GM12878 (cell line): ENCODE results near the gene CPLX1. TPM values are rescaled to one million over a fixed set of nuclear protein-coding genes. Genes with fewer than 3 reads are reported as not detected.

Source experiments
- ATAC-seq: fragments of 200-7000 bp; cut with Tn5 transposase; 3 replicates; pipeline ENCODE4 v1.9.1; 2020; ENCODE audit warnings: mild to moderate bottlenecking, moderate library complexity
- BruUV-seq: library from RNA; stranded (reverse); fragments of 400-500 nt; replicated peaks from 2 replicates; lab custom pipeline; 2021; lab: Mats Ljungman, UMichigan
- CTCF ChIA-PET: fragments of 300-600 bp; sonication (Branson Sonifier 250); formaldehyde crosslinking; extraction: SDS; loops from one replicate; lab custom pipeline; 2021; ENCODE audit warnings: inconsistent platforms; lab: Yijun Ruan, JAX
- POLR2A ChIA-PET: fragments of 350-600 bp; formaldehyde crosslinking; extraction: SDS; loops from one replicate; lab custom pipeline; 2021; ENCODE audit warnings: inconsistent platforms; lab: Charles Lee
- RAD21 ChIA-PET: fragments of 300-600 bp; sonication (Branson Sonifier 250); formaldehyde crosslinking; loops from one replicate; lab custom pipeline; 2023; ENCODE audit warnings: antibody characterized with exemption; ENCODE audit not compliant: unreplicated experiment; lab: Charles Lee
- SMC1A ChIA-PET: fragments of 300-600 bp; sonication (Branson Sonifier 250); formaldehyde crosslinking; loops from one replicate; lab custom pipeline; 2023; ENCODE audit not compliant: unreplicated experiment, uncharacterized antibody; lab: Charles Lee
- DNase-seq: peaks from one replicate; pipeline ENCODE4 v3.0.0-alpha.2; 2011; ENCODE audit warnings: low read depth, low spot score
- FAIRE-seq: peaks from 3 replicates; lab custom pipeline; 2011; peaks lifted over from hg19 to GRCh38; lab: Jason Lieb, UNC
- H2AFZ ChIP-seq: 2 replicates; pipeline ENCODE4 v1.6.0; 2011; ENCODE audit warnings: low read depth, low read length, control low read depth; ENCODE audit not compliant: control insufficient read depth
- H3K27ac ChIP-seq: 2 replicates; pipeline ENCODE4 v1.5.1; 2011; ENCODE audit warnings: control low read depth; ENCODE audit not compliant: control insufficient read depth, insufficient read depth
- H3K27me3 ChIP-seq, 2 experiments: replicated peaks in 1 of 2; 2 replicates each; pipeline versions ENCODE4 v1.6.0 to v1.6.1; 2011; ENCODE audit warnings: low read length in 1 of 2; ENCODE audit not compliant: control insufficient read depth in 2 of 2, insufficient read depth in 2 of 2
- H3K36me3 ChIP-seq, 2 experiments: 2 replicates each; pipeline ENCODE4 v1.5.1; 2011; ENCODE audit warnings: low read length in 1 of 2; ENCODE audit not compliant: control insufficient read depth in 2 of 2, insufficient read depth in 2 of 2
- H3K4me1 ChIP-seq: 2 replicates; pipeline ENCODE4 v1.6.1; 2011; ENCODE audit warnings: mild to moderate bottlenecking, low read length, moderate library complexity, mixed read lengths; ENCODE audit not compliant: control insufficient read depth, insufficient read depth
- H3K4me2 ChIP-seq: 2 replicates; pipeline ENCODE4 v1.6.0; 2011; ENCODE audit warnings: control low read depth; ENCODE audit not compliant: control insufficient read depth, insufficient read depth
- H3K4me3 ChIP-seq: fragments of 200-600 bp; sonication (generic); 2 replicates; pipeline ENCODE4 v1.5.1; 2016
- H3K79me2 ChIP-seq: 2 replicates; pipeline ENCODE4 v1.6.0; 2011; ENCODE audit warnings: low read length; ENCODE audit not compliant: control insufficient read depth, insufficient read depth
- H3K9ac ChIP-seq: 2 replicates; pipeline ENCODE4 v1.8.0; 2011; ENCODE audit warnings: low read length, control low read depth, mixed read lengths; ENCODE audit not compliant: control insufficient read depth, insufficient read depth
- H3K9me3 ChIP-seq: replicated peaks from 3 replicates; pipeline ENCODE4 v1.5.1; 2011; ENCODE audit warnings: mild to moderate bottlenecking, low read length; ENCODE audit not compliant: control insufficient read depth, insufficient read depth
- H4K20me1 ChIP-seq: 2 replicates; pipeline ENCODE4 v1.6.0; 2011; ENCODE audit not compliant: control insufficient read depth, insufficient read depth
- ASH2L ChIP-seq: fragments of 300-600, 200-600 bp; sonication (generic); IDR thresholded peaks from 2 replicates; pipeline ENCODE4 v1.6.1; 2017; ENCODE audit warnings: low read depth, mild to moderate bottlenecking, borderline replicate concordance
- CHD1 ChIP-seq: IDR thresholded peaks from 2 replicates; pipeline ENCODE4 v1.6.1; 2012; ENCODE audit warnings: low read depth, low read length, improper control_type of control experiment
- CREB1 ChIP-seq: IDR thresholded peaks from 2 replicates; pipeline ENCODE4 v1.6.1; 2012; ENCODE audit warnings: low read depth, mild to moderate bottlenecking, inconsistent platforms
- ETV6 ChIP-seq, 2 experiments: fragments of 450-650 bp in 1 of 2; IDR thresholded peaks in 1 of 2; conservative IDR thresholded peaks in 1 of 2; 2 replicates each; pipeline ENCODE4 v1.6.1; 2014; ENCODE audit warnings: antibody characterized with exemption in 1 of 2, borderline replicate concordance in 1 of 2, low read depth in 1 of 2, mild to moderate bottlenecking in 1 of 2, moderate library complexity in 1 of 2
- NRF1 ChIP-seq: conservative IDR thresholded peaks from 2 replicates; pipeline ENCODE4 v1.6.1; 2011; ENCODE audit warnings: mild to moderate bottlenecking, low read depth, low read length, improper control_type of control experiment
- POLR2A ChIP-seq: IDR thresholded peaks from 2 replicates; pipeline ENCODE4 v1.6.1; 2011; ENCODE audit warnings: low read depth, mild to moderate bottlenecking, low read length
- RUNX3 ChIP-seq: IDR thresholded peaks from 2 replicates; pipeline ENCODE4 v1.6.1; 2012; ENCODE audit warnings: low read length, inconsistent platforms
- SMAD5 ChIP-seq: IDR thresholded peaks from 2 replicates; pipeline ENCODE4 v1.6.1; 2016; ENCODE audit warnings: antibody characterized with exemption, low read depth
- SREBF1 ChIP-seq: IDR thresholded peaks from 2 replicates; pipeline ENCODE4 v1.6.1; 2012; ENCODE audit warnings: mild to moderate bottlenecking, low read length
- STAT3 ChIP-seq: IDR thresholded peaks from 2 replicates; pipeline ENCODE4 v1.6.1; 2011; ENCODE audit warnings: low read depth, low read length, improper control_type of control experiment
- TCF3 ChIP-seq: IDR thresholded peaks from 2 replicates; pipeline ENCODE4 v1.6.1; 2012; ENCODE audit warnings: low read depth, mild to moderate bottlenecking, low read length, borderline replicate concordance; ENCODE audit not compliant: insufficient read depth
- WGBS: methylation state at CpG from one replicate; pipeline ENCODE4 v1.1.6; 2016; ENCODE audit warnings: low lambda C conversion rate; ENCODE audit not compliant: insufficient replicate concordance, insufficient coverage; ENCODE audit errors: missing lambda C conversion rate; 5-methylcytosine and 5-hydroxymethylcytosine counted together
- in situ Hi-C: fragments of 300-500 bp; cut with MboI; formaldehyde crosslinking; loops from 9 replicates; pipeline ENCODE4 v1.14.3; 2018; ENCODE audit warnings: mixed read lengths
- intact Hi-C: fragments of 100-400 bp; cut with micrococcal nuclease; formaldehyde crosslinking; loops from one replicate; pipeline ENCODE4 v1.14.2; 2022; ENCODE audit not compliant: unreplicated experiment
- polyA plus RNA-seq, 11 experiments: library from polyadenylated mRNA; depleted of rRNA in 4 of 11; unstranded in 6 of 11; stranded (reverse) in 5 of 11; fragments of >200 nt; fragmentation: Nextera tagmentation in 4 of 11; fragmentation: Illumina TruSeq in 1 of 11; extraction: Ambion mirVana in 4 of 11; extraction: Trizol in 1 of 11; gene quantifications; 1 replicate in 1 of 11; 2 replicates in 10 of 11; pipeline versions ENCODE4 v1.2.1 to v1.2.3, GENCODE V29; 2011 to 2016; ENCODE audit warnings: inconsistent platforms in 2 of 11, missing spikeins in 2 of 11, low read depth in 1 of 11
- total RNA-seq, 4 experiments: library from RNA; depleted of rRNA in 3 of 4; stranded (reverse); fragments of >200 nt in 3 of 4; fragmentation: Illumina TruSeq in 1 of 4; extraction: Trizol in 1 of 4; gene quantifications; 2 replicates each; pipeline versions ENCODE4 v1.2.1 to v1.2.3, GENCODE V29; 2013 to 2021
- TF ChIP-seq, protein P1 (sequence below): IDR thresholded peaks from 2 replicates; pipeline ENCODE4 v1.6.1; 2012; ENCODE audit warnings: low read depth, low read length, improper control_type of control experiment

CPLX1 gene
- total and polyA plus RNA-seq, 10 of the 15 experiments (the other 5 are each of a cell fraction or from before 2014, with no cell fraction given): 0.04 to 1.2 (median 0.13) TPM; not detected in 5

DNA sequence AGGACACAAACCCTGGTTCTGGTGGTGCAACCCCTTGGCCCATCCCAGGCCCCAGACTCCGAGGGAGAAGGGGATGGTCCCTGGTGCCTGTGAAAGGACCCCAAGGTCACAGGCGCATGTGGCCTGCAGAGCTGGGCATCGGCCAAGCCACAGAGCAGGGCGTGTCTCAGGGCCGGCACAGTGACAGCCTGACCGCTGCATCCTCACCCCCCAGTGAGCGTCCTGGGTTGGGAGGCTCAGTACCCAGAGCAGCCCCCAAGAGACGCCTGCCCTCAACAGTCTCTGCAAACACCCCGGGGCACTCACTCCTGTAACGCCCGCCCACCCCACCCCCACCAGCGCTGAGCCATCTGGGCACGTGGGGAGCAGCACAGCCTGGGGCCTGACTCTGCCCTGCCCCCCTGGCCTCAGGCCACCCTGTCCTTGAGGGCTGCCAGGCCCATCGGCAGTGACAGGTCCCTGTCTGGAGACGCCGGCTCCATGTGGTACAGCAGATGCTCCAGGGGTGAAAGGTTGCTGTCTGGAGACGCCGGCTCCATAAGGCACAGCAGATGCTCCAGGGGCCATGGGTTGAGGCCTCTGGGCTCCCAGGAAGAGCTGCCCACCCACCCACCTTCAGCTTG is 24.5 kb upstream of the CPLX1 start:
- ChIA-PET CTCF (no interaction called here), POLR2A (interaction anchor here (0.5 kb wide), 1 partner anchor 40 kb away, joined by 3 read pairs; no protein-coding TSS in a partner anchor), SMC1A (no interaction called here), RAD21 (no interaction called here)
- H3K27ac ChIP-seq: no peak overlapping the region
- H4K20me1 ChIP-seq: no peaks in the 10 kb centered on the region
- no peaks in the 10 kb centered on the region for H3K79me2 ChIP-seq
- no TSS peak for BruUV-seq
- H3K27me3 ChIP-seq: no peaks in the 10 kb centered on the region
- H3K9me3 ChIP-seq: no peaks in the 10 kb centered on the region; the same call in 2 of the 3 replicates
- no peak for ATAC-seq
- intact Hi-C loops (no loop called here), in situ Hi-C loops (no loop called here)
- H3K4me3 ChIP-seq: no peak overlapping the region
- TF ChIP-seq SMAD5: no peak
- TF ChIP-seq ETV6 (conservative IDR thresholded peaks at IDR 0.05 in 1 of 2, IDR thresholded peaks at IDR 0.05 in 1 of 2; ENCODE audit: borderline replicate concordance in 1 of 2, low read depth in 1 of 2): no peak
- peak; percentile 54 for TF ChIP-seq POLR2A
- no peak for TF ChIP-seq CHD1
- no peak for TF ChIP-seq CREB1
- TF ChIP-seq NRF1: no peak
- no peak for FAIRE-seq
- peaks cover 0 to 4% of the 10 kb centered on the region in 2 experiments; a peak in 3 of 4 replicates for H3K36me3 ChIP-seq
- no peak overlapping the region for H2AFZ ChIP-seq
- no peaks in the 10 kb centered on the region for H3K4me1 ChIP-seq
- WGBS: 94% methylated on average over 11 of the region's 18 CpGs
- H3K9ac ChIP-seq: no peak overlapping the region
- H3K4me2 ChIP-seq: no peak overlapping the region
- DNase-seq: no peak

DNA sequence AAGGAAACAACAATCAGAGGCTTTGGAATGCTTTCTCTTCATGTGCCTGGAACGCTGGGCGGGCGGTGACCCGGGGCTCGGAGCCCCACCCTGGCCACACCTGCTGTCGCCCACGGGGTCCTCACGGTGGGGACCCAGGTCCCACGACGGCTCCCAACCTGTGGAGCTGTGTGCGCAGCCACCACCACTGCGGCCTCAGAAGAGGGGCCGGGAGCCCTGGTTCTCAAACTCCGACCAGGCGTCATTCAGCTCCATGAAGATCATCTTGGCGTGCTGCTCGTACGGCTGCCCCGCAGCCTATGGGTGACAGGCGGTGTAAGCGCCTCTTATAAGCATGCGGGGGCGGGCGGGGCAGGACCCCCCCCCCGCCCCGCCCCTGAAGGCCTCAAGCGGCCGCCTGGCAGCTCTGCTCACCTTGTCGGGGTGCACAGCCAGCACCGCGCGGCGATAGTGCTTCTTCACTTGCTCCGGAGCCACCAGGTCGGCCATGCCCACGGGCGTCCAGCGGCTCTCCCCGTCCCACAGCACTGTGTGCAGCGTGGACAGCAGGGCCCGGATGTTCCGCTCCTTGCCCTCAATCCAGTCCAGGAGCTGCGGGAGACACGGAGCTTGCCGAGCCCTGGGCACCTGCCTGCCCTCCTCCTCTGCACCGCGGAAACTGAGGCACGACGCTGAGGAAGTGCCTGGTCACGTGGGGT is 23.7 kb upstream of the CPLX1 start:
- Histone ChIP-seq H3K27me3 (no peaks in the 10 kb centered on the region), H3K79me2 (no peaks in the 10 kb centered on the region), H3K27ac (no peak overlapping the region), H4K20me1 (no peaks in the 10 kb centered on the region), H3K9me3 (peaks cover under 1% of the 10 kb centered on the region; the same call in 1 of the 3 replicates), H3K36me3 (peaks cover 0 to 4% of the 10 kb centered on the region in 2 experiments; a peak in 3 of 4 replicates), H3K4me1 (no peaks in the 10 kb centered on the region), H2AFZ (no peak overlapping the region), H3K4me3 (no peak overlapping the region), H3K9ac (no peak overlapping the region), H3K4me2 (no peak overlapping the region)
- DNase-seq (no peak), FAIRE-seq (no peak), ATAC-seq (no peak)
- ChIA-PET SMC1A (no interaction called here), CTCF (no interaction called here), POLR2A (no interaction called here), RAD21 (no interaction called here)
- TF ChIP-seq, protein P1, sequence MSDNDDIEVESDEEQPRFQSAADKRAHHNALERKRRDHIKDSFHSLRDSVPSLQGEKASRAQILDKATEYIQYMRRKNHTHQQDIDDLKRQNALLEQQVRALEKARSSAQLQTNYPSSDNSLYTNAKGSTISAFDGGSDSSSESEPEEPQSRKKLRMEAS: no peak
- no peak for TF ChIP-seq STAT3
- TF ChIP-seq RUNX3: no peak
- no peak for TF ChIP-seq TCF3
- TF ChIP-seq ASH2L: no peak
- no peak for TF ChIP-seq SREBF1
- BruUV-seq: TSS peak; percentile 56
- WGBS: 98% methylated on average over 39 of the region's 50 CpGs
- in situ Hi-C loops: no loop called here
- intact Hi-C loops: no loop called here
